RPMI8226 (cell line): ENCODE measurements around the gene GABRR3.

Experiments
- DNase-seq: peaks from one replicate; pipeline ENCODE4 v3.0.0-alpha.2; 2015

GABRR3 gene

DNA sequence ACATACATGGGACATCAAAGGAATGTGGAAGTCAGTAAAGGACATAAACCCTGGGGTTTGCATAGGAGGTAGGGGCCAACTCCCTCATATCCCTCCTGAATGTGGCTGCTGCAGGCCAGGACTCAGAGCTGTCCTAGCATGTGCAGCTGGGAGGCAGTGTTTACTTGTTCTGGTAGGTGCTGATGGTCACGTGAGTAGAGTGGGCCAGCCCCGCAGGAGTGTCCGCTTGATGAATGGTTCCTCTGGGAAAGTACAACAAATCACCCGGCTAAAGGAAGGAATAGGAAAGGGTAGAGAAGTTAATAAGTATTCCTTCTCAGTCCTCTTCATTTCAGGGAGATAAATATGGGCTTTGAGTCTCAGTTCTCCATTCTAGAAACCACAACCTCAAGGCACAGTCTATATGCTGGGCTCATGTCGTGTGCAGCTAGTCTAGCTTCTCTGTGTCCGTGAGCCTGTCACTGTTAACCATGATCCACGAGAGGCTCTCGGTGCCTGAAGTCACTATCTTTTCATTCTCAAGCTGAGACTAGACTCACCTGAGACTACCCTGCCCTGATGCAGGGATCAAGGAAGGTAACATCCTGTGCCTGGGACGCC, 80.8 kb downstream of the GABRR3 start:
- DNase-seq, result no peak

DNA sequence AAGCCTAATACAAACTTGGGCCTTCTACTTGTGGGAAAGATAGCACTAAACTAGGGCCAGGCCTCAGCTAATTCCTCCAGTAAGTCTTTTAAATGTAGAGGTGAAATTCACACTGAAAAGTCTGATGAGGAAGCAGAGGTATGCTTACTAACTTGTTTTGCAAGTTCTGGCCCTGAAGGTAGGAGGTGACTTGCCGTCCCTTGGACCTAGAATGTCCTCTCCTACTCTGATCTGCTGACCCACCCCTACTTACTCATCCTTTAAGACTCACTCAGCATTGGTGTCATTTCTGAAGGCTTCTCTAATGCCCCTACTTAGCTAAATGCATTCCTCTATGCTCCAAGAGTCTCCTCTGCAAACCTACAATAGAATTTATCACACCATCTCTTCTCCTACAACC, 82.2 kb downstream of the GABRR3 start:
- no peak for DNase-seq

DNA sequence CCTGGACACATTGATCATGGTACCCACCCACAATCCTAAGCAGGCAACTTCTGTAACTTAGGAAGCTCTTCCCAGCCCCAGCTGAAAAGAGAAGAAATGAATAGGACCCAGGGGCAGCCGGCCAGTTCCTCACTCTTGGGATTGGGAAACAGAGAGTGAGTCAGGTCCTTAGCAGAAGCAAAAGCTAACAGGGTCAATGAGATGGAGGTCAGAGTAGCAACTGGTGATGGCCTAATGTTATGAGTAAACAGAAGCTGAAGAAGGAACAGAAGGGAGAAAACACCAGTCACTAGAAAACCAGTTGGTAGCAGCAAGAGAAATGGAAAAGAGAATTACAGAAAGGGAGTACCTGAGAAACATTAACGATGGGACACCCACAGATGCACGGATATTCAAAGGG, 82.8 kb downstream of the GABRR3 start:
- no peak for DNase-seq

DNA sequence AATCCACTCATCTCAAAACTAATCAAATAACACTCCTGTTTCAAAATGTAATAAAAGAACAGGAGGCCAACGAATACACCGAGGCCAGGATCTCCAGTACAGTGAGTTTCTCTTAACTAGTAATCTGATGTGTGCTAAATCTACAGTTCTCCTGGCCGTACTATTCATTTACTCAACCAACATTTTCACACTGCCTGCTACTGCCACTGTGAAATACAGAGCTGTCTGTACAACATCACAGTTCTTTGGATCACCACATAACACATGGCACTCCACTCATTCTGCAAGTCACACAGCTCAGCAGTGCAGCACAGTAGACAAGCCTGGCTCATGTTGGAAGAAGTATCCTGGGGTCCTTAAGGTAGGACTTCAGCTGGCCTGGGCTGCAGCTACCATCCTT, 84.8 kb downstream of the GABRR3 start:
- DNase-seq, result no peak

DNA sequence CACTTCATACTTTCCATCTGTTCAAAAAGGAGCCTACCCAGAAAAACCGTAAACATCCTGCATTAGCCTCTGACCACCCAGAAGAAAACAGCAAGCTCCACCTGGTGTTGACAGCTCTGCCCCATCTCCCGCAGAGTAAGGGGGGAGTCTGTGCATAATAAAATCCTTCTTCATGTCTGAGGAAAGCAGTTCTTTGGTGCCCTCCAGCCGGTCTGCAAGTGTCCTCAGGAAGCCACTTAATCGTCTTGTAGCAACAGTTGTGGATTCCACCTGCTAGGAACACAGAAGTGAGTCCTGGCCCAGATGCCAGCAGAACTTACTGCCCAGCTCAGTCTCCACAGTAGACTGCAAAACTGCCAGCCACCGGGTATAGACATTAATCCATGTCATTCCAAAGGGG, 85.4 kb downstream of the GABRR3 start:
- no peak for DNase-seq

DNA sequence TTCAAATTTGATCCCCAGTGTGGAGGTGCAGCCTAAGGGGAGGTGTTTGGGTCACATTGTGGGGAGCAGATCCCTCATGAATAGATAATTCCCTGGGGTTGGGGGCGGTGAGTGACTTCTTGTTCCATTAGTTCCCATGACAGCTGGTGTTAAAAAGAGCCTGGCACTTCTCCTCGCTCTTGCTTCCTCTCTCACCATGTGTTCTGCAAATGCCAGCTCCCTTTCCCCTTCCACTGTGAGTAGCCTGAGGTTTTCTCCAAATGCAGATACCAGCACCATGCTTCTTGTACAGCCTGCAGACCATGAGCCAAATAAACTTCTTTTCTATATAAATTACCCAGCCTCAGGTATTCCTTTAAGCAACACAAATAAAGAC, 86.0 kb downstream of the GABRR3 start:
- DNase-seq, result no peak

DNA sequence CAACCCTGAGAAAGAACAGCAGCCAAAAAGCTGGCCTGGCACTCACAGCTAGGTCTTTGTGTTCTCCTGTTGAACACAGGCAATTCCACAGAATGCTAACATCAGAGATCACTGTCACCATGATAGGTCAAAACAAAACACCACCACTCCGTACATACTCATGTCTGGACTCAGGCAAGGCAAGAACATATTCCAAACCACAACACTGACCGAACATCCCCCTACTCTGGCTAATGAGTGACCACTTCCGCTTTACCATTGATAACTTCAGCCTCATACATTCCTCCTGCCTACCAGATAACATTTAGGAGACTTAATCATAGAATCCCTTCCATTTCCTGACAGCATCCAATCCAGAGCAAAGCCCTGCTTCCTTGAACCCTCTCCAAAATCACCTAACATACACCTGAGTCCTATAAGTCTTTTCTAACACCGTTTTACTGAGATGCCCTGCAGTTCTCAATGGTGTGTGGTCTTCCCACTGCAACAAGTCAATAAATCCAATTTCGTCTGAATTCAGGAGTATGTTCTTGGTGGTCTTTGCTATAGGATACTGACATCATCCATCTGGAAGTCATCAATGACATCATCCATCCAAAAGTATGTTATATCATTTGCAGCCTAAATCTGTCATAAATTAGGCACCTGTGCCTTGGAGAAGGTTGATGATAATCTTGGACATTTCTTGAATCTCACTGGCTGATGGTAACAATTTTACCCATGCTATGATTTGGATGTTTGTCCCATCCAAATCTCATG, 86.6 kb downstream of the GABRR3 start:
- no peak for DNase-seq

DNA sequence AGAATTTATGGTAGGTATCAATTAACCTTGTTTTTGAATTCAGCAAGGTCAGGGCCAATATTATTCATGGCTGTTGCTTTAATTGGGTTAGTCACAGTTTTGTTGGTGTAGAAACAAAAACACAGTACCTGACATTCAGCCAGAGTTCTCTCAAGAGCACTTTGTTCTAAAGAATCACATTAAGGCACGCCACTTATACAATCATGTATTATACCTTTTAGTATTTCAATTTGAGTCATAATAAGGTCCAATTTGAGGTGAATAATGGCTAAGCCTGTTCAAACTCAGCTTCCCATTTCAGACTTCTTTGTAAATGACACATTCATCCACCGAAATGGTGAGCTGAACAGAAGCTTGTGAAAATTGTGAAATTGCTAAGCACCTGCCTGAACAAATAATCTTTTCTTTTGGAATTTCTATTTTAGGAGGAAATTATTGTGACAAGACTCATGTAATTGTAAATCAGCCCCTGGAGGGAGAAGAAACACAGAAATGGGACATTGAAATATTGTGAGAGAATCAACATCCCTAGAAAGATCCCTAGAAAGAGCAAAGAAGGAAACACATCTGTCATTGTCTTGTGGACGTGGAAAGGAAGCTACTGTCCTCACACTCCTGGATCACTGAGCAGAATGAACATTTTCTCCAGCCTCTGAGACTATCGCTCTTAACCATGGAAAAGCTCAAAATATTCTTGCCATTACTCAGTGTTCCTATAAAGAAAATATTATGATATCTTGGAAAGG, 92.1 kb downstream of the GABRR3 start:
- no peak for DNase-seq

DNA sequence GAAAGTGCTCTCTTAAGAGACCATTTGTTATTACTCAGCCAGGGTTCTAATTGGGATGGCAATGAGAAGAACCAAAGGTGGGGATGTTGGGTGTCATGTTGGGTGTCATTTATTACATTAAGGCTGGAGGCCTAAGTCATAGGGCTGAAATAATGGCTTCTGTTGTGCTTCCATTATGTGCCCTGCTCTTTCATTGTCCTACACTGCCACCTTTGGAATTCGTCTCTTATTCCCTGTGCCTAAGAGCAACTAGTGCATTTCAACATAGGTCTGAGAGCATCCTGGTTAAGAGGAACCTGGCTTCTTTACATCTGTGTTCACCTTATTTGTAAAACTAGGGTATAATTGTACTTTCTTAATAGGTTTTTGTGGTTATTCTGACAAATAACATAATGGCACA, 95.1 kb downstream of the GABRR3 start:
- no peak for DNase-seq

DNA sequence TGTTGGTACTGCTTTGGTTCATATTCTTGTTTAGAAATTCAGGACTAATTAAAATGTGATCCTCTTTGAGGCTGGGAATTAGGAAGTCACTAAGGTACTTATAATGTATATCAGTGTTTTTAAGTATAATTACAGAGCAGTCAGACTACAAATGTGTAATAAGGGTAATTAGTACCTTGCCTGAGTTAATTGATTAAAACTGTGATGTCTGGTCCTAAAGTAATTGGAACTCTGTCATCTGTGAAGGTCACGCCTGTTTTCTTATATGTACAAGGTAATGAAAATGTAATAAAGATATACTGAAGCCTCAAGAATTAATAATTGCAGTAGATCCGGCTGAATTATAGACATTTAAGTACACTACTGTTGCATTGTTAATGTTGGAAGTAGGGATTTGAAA, 95.7 kb downstream of the GABRR3 start:
- no peak for DNase-seq

DNA sequence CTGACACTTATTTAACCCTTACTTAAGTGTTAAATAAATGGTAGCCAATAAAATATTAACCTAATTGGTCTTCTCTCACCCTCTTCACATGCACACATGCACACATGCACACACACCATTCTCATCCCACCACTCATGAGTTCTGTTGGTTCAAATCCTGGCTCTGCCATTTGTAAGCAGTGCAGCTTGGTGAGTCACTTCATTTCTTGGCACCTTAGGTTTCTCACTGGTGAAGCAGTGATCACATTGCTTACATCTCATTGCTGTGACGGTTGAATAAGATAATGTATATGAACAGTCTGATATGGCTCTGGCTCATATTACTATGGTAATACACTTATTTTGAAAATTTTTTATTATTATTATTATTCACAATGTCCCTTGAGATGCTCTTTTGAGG, 96.7 kb downstream of the GABRR3 start:
- DNase-seq, result no peak

DNA sequence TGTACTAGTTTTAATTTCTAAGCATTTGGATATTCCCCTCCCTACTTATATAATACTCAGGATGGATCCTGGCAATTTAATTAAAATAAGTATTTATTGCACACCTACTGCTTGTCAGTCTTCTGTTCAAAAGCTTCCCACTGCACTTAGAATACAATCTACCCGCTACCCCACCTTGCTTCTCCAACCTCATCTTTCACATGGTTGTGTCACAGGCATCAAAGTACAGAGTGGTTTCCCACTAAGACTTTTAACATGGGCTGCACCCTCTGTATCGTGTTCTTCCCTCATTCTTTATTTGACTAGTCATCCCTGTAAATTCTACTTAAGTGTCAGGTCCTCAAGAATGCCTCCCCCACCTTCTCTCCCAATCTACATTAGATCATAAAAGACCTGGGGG, 97.9 kb downstream of the GABRR3 start:
- no peak for DNase-seq

DNA sequence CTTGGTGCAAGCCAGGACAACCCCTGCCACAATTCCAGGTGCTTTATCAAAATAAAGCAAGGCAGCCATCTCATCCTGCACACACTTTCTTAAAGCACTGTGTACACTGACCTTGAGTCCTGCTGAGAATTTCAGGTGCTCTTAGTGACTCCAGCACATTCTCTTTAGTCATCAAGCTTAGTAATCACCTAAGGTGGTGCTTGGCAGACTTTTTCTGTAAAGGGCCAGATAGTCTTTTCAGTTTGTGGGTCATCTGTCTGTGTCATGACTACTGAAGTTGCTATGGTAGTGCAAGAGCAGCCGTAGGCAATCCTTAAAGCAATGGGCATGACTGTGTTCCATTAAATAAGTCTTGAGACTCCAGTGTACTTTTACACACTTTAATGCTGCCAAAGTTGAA, 99.3 kb downstream of the GABRR3 start:
- no peak for DNase-seq
